ENCODE measurements around the gene KSR1.
"Not testable (repeated sequence)": the region's sequence is repeated elsewhere in the genome, so short reads cannot be mapped to it uniquely, and the experiment has no call there.

Gene KSR1

DNA sequence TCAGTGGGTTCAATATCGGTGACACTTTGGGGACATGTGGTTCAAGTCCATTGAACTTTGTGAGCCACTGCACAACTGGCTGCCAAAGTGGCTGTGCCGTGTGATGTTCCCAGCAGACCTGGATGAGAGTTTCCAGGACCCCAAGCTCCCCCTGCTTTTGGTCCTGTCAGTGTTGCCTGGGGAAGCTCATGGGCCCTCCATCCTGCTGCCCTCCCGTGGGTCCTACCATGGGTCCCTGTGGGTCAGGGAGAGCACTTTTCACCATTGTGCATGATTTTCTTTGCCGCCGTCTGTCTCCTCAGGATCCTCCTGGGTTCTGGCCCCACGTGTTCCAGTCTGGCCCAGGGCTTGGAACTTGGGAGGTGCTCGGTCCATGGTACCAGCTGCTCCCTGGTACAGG, 212.9 kb downstream of the KSR1 start:
- no peak for DNase-seq

- DNase-seq, result no peak
These were observed 213.6 kb downstream of the KSR1 start for GRCh38 chr17:27669850-27670249.

DNA sequence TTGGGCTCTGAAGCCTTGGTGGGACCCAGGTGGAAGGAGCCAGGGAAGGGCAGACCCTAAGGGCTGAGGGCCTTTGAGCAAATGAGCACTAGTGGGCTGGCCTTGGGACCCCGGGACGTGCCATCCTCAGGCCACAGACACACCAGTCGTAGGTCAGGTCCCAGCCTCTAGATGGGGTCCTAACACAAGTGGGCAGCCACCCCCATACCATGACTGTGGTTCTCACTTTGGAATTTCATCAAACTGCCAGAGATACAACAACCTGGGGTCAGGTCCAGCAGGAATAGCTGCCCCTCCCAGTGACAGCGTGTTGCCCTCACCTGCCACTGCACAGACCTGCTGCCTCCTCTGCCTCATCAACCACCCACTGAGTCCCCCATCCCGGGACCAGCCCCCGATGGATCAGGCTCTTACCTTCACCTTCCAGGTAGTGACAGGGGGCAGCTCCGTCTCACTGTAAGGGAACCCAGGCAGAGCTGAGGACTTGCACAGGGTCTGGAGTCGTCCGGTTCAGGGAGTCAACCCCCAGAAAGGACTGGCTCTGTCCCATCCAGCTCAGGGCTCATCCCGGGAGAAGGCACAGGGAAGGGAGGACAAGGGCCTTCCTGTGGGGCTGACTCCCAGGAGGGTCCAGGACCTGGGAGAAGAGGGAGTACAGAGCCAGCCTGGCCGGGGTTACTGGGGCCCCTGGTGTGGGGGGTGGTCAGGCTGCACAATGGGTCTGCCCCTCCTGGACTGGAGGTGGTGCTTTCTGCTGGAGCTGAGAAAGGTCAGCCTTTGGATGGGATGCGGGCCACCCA, 214.7 kb downstream of the KSR1 start:
- no peak for DNase-seq

GRCh38 chr17:27671591-27671910, 215.3 kb downstream of the KSR1 start:
- DNase-seq, result no peak

DNA sequence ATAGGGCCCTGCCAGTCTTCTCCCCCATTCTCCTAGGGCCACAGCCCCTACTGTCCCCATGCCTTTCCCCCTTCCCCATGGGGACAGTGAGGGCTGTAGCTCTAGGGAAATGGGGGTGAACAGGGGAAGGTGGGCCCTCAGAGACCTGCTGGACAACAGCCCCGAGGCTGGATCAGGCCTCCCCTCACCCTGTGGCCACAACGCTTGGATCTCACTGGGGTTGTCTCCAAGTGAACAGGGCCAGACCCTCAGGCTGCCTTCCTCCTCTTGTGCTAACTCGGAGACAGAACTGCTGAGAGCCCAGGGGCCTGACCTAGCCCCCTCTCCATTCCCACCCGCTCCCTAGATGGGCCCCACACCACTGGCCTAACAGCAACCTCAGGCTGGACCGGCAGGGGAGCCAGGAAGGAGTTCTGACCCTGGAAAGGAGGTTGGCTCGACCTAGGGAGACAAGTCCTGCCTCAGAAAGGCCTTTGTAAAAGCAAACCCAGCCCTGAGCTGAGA, 215.8 kb downstream of the KSR1 start:
- DNase-seq, result not testable (repeated sequence)

DNA sequence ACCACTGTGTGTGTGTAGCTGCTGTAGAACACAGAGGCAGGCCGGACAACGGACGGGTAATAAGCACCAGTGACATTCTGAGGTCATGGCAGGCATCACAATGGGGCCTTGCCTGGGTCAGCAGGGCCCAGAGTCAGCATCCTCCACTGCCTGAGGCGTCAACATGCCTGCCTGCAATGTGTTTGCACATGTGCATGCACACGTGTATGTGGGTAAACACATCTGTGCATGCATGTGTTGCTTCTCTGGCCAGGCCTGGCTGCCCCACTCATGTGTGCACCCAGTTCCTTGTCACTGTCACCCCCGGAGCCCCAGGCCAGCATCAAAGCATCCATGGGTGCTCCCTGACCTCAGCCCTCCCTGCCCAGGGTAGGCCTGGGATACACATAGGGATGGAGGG, 218.1 kb downstream of the KSR1 start:
- DNase-seq, result no peak

All from activated naive CD4-positive, alpha-beta T cell treated with anti-CD3 and anti-CD28 coated beads, Interleukin-2, amount 50 U/mL, for 16 hours (primary cell).